ENCODE results near the gene EFNB2.

EFNB2 gene

GRCh38 chr13:106470576-106470975, 64.9 kb downstream of the EFNB2 start:
- Histone ChIP-seq H3K36me3 (ENCODE audit: insufficient read depth, low read depth, low read length) (no peaks in the 10 kb centered on the region), H3K4me3 (ENCODE audit: low read length) (no peak overlapping the region), H3K4me1 (ENCODE audit: insufficient read depth, low read length) (peaks cover 7% of the 10 kb centered on the region), H3K27ac (ENCODE audit: low read length) (no peak overlapping the region), H3K9ac (ENCODE audit: low read depth, low read length) (no peak overlapping the region), H3K9me3 (ENCODE audit: insufficient read depth, low read depth, low read length) (no peaks in the 10 kb centered on the region), H3K27me3 (ENCODE audit: insufficient read depth, low read length) (no peaks in the 10 kb centered on the region; the same call in 1 of the 2 replicates)

- Histone ChIP-seq H3K9ac (ENCODE audit: low read depth, low read length) (no peak overlapping the region), H3K27ac (ENCODE audit: low read length) (no peak overlapping the region), H3K4me3 (ENCODE audit: low read length) (no peak overlapping the region), H3K36me3 (ENCODE audit: insufficient read depth, low read depth, low read length) (no peaks in the 10 kb centered on the region), H3K27me3 (ENCODE audit: insufficient read depth, low read length) (no peaks in the 10 kb centered on the region; the same call in 1 of the 2 replicates), H3K4me1 (ENCODE audit: insufficient read depth, low read length) (peaks cover 7% of the 10 kb centered on the region), H3K9me3 (ENCODE audit: insufficient read depth, low read depth, low read length) (no peaks in the 10 kb centered on the region)
These were observed 66.5 kb downstream of the EFNB2 start for GRCh38 chr13:106468744-106469590.

- Histone ChIP-seq H3K36me3 (ENCODE audit: insufficient read depth, low read depth, low read length) (no peaks in the 10 kb centered on the region), H3K4me1 (ENCODE audit: insufficient read depth, low read length) (peaks cover 7% of the 10 kb centered on the region), H3K27ac (ENCODE audit: low read length) (no peak overlapping the region), H3K27me3 (ENCODE audit: insufficient read depth, low read length) (no peaks in the 10 kb centered on the region; the same call in 1 of the 2 replicates), H3K4me3 (ENCODE audit: low read length) (no peak overlapping the region), H3K9ac (ENCODE audit: low read depth, low read length) (no peak overlapping the region), H3K9me3 (ENCODE audit: insufficient read depth, low read depth, low read length) (no peaks in the 10 kb centered on the region)
These were observed 67.3 kb downstream of the EFNB2 start for GRCh38 chr13:106468207-106468606.

DNA sequence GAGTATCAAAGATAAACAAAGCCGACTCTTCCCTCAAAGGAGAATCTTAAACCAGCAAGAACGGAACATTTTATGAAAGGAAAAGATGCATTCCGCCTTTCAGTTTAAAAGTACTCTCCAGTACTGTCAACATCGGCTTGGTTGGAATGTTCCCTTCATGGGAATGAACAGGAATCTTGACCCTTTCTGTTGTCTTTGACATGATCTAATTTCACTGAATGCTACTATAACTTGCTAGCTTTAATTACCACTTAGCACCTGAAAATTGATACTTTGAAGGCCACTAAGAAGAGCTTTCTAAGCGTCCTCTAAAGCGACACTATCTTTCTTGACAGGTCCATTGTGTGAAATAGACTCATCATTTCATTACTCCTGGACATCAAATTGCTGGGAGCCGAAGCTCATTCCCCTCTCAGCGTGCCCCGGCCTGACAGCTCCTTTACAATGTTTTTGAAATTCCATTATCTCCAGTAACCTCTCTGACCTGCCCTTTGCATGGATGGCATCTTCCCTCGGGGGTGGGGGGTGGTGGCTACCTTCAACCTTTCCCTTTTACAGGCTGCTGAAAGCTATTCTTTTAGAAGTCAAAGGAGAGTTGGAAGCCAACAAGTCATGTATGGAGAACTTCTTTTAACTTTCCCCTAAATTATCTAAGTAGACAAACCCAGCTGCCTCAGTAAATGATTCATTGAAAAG, 67.9 kb downstream of the EFNB2 start:
- Histone ChIP-seq H3K27me3 (ENCODE audit: insufficient read depth, low read length) (no peaks in the 10 kb centered on the region; the same call in 1 of the 2 replicates), H3K9me3 (ENCODE audit: insufficient read depth, low read depth, low read length) (no peaks in the 10 kb centered on the region), H3K36me3 (ENCODE audit: insufficient read depth, low read depth, low read length) (no peaks in the 10 kb centered on the region), H3K4me1 (ENCODE audit: insufficient read depth, low read length) (peaks cover 4% of the 10 kb centered on the region), H3K27ac (ENCODE audit: low read length) (no peak overlapping the region), H3K9ac (ENCODE audit: low read depth, low read length) (no peak overlapping the region), H3K4me3 (ENCODE audit: low read length) (no peak overlapping the region)

DNA sequence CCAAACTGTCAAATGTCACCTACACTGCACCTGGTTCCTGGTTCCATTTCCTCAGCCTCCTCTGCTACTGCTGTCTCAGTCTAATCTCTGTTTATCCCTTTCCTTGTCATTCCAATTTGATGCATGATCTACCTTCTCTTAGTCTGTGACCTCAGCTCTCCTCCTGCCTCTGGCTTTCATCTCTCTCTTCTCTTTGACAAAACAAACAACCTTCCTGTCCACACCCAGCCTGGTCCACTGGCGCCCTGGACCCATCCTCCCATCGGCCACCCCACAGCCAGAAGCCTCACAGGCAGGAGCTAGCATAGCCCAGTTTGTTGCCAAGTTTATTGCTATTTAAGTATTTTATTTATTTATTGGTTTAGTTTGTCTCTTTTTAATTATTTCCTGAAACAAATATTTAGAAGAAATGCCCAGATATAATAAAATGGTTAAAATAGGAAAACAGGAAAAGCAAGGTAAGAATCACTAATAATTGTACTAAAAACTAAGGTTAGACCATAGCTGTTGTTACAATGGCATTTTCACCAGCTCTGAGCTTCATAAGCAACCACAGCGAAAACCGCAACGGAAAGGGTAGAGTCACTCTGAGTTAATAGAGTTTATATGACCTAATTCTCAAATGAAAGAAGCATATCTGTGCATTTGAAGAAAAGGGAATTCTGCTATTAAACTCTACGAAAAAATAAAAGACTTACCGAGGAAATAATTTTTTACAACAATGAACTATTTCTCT, 68.6 kb downstream of the EFNB2 start:
- Histone ChIP-seq H3K4me3 (ENCODE audit: low read length) (no peak overlapping the region), H3K27ac (ENCODE audit: low read length) (no peak overlapping the region), H3K36me3 (ENCODE audit: insufficient read depth, low read depth, low read length) (no peaks in the 10 kb centered on the region), H3K27me3 (ENCODE audit: insufficient read depth, low read length) (no peaks in the 10 kb centered on the region; the same call in 1 of the 2 replicates), H3K9ac (ENCODE audit: low read depth, low read length) (no peak overlapping the region), H3K4me1 (ENCODE audit: insufficient read depth, low read length) (no peaks in the 10 kb centered on the region; the same call in none of the 2 replicates), H3K9me3 (ENCODE audit: insufficient read depth, low read depth, low read length) (no peaks in the 10 kb centered on the region)

GRCh38 chr13:106464076-106464475, 71.4 kb downstream of the EFNB2 start:
- Histone ChIP-seq H3K27me3 (ENCODE audit: insufficient read depth, low read length) (no peaks in the 10 kb centered on the region; the same call in 1 of the 2 replicates), H3K27ac (ENCODE audit: low read length) (no peak overlapping the region), H3K4me3 (ENCODE audit: low read length) (no peak overlapping the region), H3K4me1 (ENCODE audit: insufficient read depth, low read length) (no peaks in the 10 kb centered on the region; the same call in 1 of the 2 replicates), H3K9me3 (ENCODE audit: insufficient read depth, low read depth, low read length) (no peaks in the 10 kb centered on the region), H3K9ac (ENCODE audit: low read depth, low read length) (no peak overlapping the region), H3K36me3 (ENCODE audit: insufficient read depth, low read depth, low read length) (no peaks in the 10 kb centered on the region)

DNA sequence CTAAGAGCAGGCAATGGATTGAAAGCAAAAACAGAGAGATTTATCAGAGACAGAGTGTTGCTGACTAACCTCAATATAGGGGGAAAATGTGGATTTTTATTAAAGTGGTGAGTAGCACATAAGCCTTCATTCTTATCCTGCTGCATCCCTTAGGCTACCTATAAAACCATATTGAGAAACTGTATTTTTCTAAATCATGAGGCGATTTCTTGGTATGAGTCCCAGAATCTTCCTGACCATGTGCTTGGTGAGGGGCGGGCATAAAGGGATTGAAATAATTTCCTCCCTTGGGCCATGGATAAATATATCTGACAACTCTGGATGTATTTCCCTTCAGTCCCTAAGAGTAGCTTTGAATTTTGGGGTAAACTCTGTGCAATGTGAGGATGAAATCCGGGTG, 72.8 kb downstream of the EFNB2 start:
- H3K9ac ChIP-seq (ENCODE audit: low read depth, low read length): no peak overlapping the region

GRCh38 chr13:106455777-106456176, 79.7 kb downstream of the EFNB2 start:
- Histone ChIP-seq H3K27me3 (ENCODE audit: insufficient read depth, low read length) (no peaks in the 10 kb centered on the region), H3K27ac (ENCODE audit: low read length) (no peak overlapping the region)

More for the DNA sequence above, 72.8 kb downstream of the EFNB2 start:
- Histone ChIP-seq H3K9me3 (ENCODE audit: insufficient read depth, low read depth, low read length) (no peaks in the 10 kb centered on the region), H3K27ac (ENCODE audit: low read length) (no peak overlapping the region), H3K4me1 (ENCODE audit: insufficient read depth, low read length) (no peaks in the 10 kb centered on the region), H3K27me3 (ENCODE audit: insufficient read depth, low read length) (no peaks in the 10 kb centered on the region), H3K4me3 (ENCODE audit: low read length) (no peak overlapping the region), H3K36me3 (ENCODE audit: insufficient read depth, low read depth, low read length) (no peaks in the 10 kb centered on the region)

DNA sequence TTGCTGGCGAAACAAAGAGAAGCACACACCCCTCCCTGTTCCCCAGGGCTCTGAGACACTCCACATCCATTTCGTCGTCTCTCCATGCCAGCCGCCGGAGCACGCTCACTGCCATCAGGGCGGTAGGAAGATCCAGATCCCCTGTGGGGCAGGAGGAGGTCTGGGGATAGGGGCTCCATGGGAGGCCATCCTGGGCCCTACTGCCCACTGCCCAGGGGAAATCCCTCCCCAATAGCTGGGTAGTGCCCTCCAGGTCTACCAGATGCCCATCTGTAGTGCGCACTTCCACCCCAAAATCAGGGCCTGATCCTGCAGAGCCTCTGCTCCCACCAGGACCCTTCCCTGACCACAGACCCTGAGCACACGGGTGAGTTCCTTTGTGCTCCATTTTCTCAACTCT, 80.3 kb downstream of the EFNB2 start:
- Histone ChIP-seq H3K9ac (ENCODE audit: low read depth, low read length) (no peak overlapping the region), H3K27ac (ENCODE audit: low read length) (no peak overlapping the region), H3K36me3 (ENCODE audit: insufficient read depth, low read depth, low read length) (no peaks in the 10 kb centered on the region), H3K4me3 (ENCODE audit: low read length) (no peak overlapping the region), H3K9me3 (ENCODE audit: insufficient read depth, low read depth, low read length) (no peaks in the 10 kb centered on the region), H3K4me1 (ENCODE audit: insufficient read depth, low read length) (peaks cover 3% of the 10 kb centered on the region; the same call in 1 of the 2 replicates), H3K27me3 (ENCODE audit: insufficient read depth, low read length) (no peaks in the 10 kb centered on the region)

More at GRCh38 chr13:106455777-106456176, 79.7 kb downstream of the EFNB2 start:
- no peaks in the 10 kb centered on the region for H3K9me3 ChIP-seq (ENCODE audit: insufficient read depth, low read depth, low read length)
- no peak overlapping the region for H3K9ac ChIP-seq (ENCODE audit: low read depth, low read length)
- H3K4me3 ChIP-seq (ENCODE audit: low read length): no peak overlapping the region
- peaks cover 3% of the 10 kb centered on the region; the same call in 1 of the 2 replicates for H3K4me1 ChIP-seq (ENCODE audit: insufficient read depth, low read length)
- no peaks in the 10 kb centered on the region for H3K36me3 ChIP-seq (ENCODE audit: insufficient read depth, low read depth, low read length)

GRCh38 chr13:106453101-106453500, 82.4 kb downstream of the EFNB2 start:
- Histone ChIP-seq H3K4me1 (ENCODE audit: insufficient read depth, low read length) (peaks cover 3% of the 10 kb centered on the region; the same call in 1 of the 2 replicates), H3K27me3 (ENCODE audit: insufficient read depth, low read length) (no peaks in the 10 kb centered on the region), H3K9me3 (ENCODE audit: insufficient read depth, low read depth, low read length) (no peaks in the 10 kb centered on the region), H3K4me3 (ENCODE audit: low read length) (no peak overlapping the region), H3K36me3 (ENCODE audit: insufficient read depth, low read depth, low read length) (no peaks in the 10 kb centered on the region), H3K9ac (ENCODE audit: low read depth, low read length) (no peak overlapping the region), H3K27ac (ENCODE audit: low read length) (no peak overlapping the region)

DNA sequence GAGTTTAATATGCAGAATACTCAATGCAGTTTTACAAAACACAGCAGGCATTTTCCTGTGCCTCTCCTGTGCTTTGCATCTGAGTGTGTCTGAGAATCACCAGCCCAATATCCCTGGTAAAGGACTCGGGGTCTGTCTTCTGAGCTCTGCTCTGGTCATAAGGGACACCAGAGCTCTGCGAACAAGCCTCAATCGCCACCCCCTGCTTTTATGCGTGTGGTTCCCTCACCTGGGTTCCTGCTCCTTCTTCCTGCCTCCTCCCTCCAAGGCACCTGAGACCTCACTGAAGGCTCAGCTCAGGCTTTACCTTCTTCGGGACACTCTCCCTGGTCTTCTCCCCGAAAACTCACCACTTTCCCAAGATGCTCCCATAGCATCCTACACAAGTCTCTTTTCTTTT, 84.5 kb downstream of the EFNB2 start:
- Histone ChIP-seq H3K27ac (ENCODE audit: low read length) (no peak overlapping the region), H3K27me3 (ENCODE audit: insufficient read depth, low read length) (no peaks in the 10 kb centered on the region), H3K9ac (ENCODE audit: low read depth, low read length) (no peak overlapping the region), H3K9me3 (ENCODE audit: insufficient read depth, low read depth, low read length) (no peaks in the 10 kb centered on the region), H3K36me3 (ENCODE audit: insufficient read depth, low read depth, low read length) (no peaks in the 10 kb centered on the region), H3K4me3 (ENCODE audit: low read length) (no peak overlapping the region), H3K4me1 (ENCODE audit: insufficient read depth, low read length) (peaks cover 5% of the 10 kb centered on the region; the same call in 1 of the 2 replicates)

Data from iPS-20b (cell line).